AG04450 (cell line): ENCODE data around the gene CYB561D1. TPM values are rescaled to one million over a fixed set of nuclear protein-coding genes. Genes with fewer than 3 reads are reported as not detected.

ENCODE experiments used
- CTCF ChIA-PET: fragments of 300-600, 350-600 bp; formaldehyde crosslinking; extraction: SDS; loops from one replicate; lab custom pipeline; 2022; ENCODE audit warnings: antibody characterized with exemption, inconsistent platforms; lab: Charles Lee
- POLR2A ChIA-PET: fragments of 350-600 bp; formaldehyde crosslinking; extraction: SDS; loops from one replicate; lab custom pipeline; 2021; ENCODE audit warnings: antibody characterized with exemption, inconsistent platforms; lab: Yijun Ruan, JAX
- DNase-seq: peaks from one replicate; pipeline ENCODE4 v3.0.0-alpha.2; 2011; ENCODE audit warnings: low read depth, low spot score
- H3K27ac ChIP-seq: one replicate; pipeline ENCODE4 v1.5.1; 2012; ENCODE audit warnings: low read depth, low read length, control low read depth
- H3K27me3 ChIP-seq: one replicate; pipeline ENCODE4 v1.6.0; 2012; ENCODE audit warnings: low read length; ENCODE audit not compliant: control insufficient read depth, insufficient read depth
- H3K4me3 ChIP-seq: 2 replicates; pipeline ENCODE4 v1.5.1; 2011; ENCODE audit warnings: mild to moderate bottlenecking, low read depth, low read length, control low read depth
- H3K9me3 ChIP-seq: 2 replicates; pipeline ENCODE4 v1.5.1; 2012; ENCODE audit warnings: low read length; ENCODE audit not compliant: control insufficient read depth, insufficient read depth
- polyA plus RNA-seq: library from polyadenylated mRNA; depleted of rRNA; stranded (reverse); fragments of >200 nt; gene quantifications from 2 replicates; pipeline ENCODE4 v1.2.3, GENCODE V29; 2011
- TF ChIP-seq, protein P1 (sequence below): IDR thresholded peaks from 2 replicates; pipeline ENCODE4 v1.5.1; 2011; ENCODE audit warnings: low read depth, low read length, control low read depth, inconsistent platforms

Gene CYB561D1
- polyA plus RNA-seq, 1 experiment: 5.4 TPM

DNA sequence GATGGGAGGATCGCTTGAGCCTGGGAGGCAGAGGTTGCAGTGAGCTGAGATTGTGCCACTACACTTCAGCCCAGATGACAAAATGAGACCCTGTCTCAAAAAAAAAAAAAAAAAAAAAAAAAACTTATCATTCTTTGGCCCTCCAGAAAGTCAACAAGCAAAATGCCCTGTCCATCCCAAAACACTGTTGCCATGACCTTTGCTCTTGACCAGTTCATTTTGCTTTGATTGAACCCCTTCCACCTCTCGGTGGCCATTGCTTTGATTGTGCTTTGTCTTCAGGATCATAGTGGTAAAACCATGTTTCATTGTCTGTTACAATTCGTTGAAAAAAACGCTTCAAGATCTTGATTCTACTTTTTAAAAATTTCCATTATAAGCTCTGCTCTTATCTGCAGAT, 36.1 kb upstream of the CYB561D1 start:
- Histone ChIP-seq H3K27ac (no peak overlapping the region), H3K27me3 (peaks cover 21% of the 10 kb centered on the region), H3K4me3 (no peak overlapping the region), H3K9me3 (peaks cover 4% of the 10 kb centered on the region)
- TF ChIP-seq, protein P1, sequence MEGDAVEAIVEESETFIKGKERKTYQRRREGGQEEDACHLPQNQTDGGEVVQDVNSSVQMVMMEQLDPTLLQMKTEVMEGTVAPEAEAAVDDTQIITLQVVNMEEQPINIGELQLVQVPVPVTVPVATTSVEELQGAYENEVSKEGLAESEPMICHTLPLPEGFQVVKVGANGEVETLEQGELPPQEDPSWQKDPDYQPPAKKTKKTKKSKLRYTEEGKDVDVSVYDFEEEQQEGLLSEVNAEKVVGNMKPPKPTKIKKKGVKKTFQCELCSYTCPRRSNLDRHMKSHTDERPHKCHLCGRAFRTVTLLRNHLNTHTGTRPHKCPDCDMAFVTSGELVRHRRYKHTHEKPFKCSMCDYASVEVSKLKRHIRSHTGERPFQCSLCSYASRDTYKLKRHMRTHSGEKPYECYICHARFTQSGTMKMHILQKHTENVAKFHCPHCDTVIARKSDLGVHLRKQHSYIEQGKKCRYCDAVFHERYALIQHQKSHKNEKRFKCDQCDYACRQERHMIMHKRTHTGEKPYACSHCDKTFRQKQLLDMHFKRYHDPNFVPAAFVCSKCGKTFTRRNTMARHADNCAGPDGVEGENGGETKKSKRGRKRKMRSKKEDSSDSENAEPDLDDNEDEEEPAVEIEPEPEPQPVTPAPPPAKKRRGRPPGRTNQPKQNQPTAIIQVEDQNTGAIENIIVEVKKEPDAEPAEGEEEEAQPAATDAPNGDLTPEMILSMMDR: no peak
- no peak for DNase-seq
- ChIA-PET POLR2A (interaction anchor here (0.6 kb wide), 1 partner anchor 14 kb away, joined by 3 read pairs; no protein-coding TSS in a partner anchor), CTCF (no interaction called here)

DNA sequence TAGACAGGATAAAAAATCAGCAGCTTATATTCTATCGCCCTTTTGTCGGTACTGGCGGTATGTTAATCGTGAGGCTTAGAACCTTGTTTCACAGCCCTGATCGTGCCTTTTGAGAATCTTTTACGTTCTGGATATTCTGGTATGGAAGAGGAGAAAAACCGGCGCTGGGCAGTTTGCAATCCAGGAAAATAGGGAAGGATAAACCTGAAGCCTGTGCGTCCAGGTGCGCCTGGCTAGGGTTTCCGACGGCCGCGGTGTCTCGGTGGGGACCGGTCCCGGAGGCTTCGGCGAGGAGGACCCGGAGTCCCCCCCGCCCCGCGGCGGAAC, 27.8 kb upstream of the CYB561D1 start:
- DNase-seq: no peak
- H3K4me3 ChIP-seq: peak overlapping the region; percentile 55
- POLR2A ChIA-PET: interaction anchor here (0.6 kb wide), 1 partner anchor 54 kb away, joined by 7 read pairs; no protein-coding TSS in a partner anchor
- TF ChIP-seq, protein P1: no peak
- H3K9me3 ChIP-seq: no peaks in the 10 kb centered on the region; the same call in 1 of the 2 replicates
- CTCF ChIA-PET: no interaction called here
- peaks cover 71% of the 10 kb centered on the region for H3K27me3 ChIP-seq
- no peak overlapping the region for H3K27ac ChIP-seq

DNA sequence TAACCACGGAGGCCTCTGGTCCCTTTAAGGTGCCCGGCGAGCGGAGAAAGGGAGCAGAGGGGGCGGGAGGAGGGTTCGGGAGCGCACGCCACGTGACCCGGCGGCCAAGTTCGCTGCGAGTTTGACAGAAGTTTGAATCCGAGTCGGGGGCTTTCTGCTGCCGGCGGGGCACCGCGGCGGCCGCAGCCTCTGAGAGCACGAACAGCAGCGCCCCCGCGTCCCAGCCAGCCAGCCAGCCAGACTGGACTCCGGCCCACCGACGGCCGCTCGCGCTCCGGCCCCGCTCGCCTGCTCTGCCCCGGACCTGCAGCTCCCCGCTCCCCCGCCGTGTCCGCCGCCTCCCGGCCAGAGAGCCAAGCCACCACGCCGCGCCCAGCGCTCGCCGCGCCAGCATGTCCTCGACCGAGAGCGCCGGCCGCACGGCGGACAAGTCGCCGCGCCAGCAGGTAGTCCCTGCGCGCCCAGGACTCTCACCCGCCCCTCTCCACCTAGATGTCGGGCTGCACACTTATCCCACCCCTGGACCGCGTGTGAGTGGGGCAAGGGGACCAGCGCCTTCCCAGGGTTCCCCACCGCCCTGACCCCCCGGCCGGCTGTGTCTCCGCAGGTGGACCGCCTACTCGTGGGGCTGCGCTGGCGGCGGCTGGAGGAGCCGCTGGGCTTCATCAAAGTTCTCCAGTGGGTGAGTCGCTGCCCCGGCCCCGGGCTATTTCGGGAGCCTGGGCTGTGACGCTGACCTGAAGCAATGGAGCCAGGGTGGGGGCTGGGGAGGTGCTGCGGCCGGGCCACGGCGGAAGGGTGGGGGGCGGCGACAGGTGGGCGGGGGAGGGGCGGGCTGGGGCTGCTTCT, 27.2 kb upstream of the CYB561D1 start, which contains the start of gene SYPL2:
SYPL2 (plus strand) TSS at position 95 of the 849 bp plus-strand sequence; CDS start at position 393, 298 bp downstream.
- Histone ChIP-seq H3K4me3 (peak within 1 kb of the TSS; percentile 55), H3K27ac (no peak within 1 kb of the TSS), H3K9me3 (no peaks in the 10 kb centered on the region; the same call in 1 of the 2 replicates), H3K27me3 (peaks cover 68% of the 10 kb centered on the region)
- ChIA-PET CTCF (no interaction called here), POLR2A (no interaction called here)
- no peak for DNase-seq
- TF ChIP-seq, protein P1: no peak

DNA sequence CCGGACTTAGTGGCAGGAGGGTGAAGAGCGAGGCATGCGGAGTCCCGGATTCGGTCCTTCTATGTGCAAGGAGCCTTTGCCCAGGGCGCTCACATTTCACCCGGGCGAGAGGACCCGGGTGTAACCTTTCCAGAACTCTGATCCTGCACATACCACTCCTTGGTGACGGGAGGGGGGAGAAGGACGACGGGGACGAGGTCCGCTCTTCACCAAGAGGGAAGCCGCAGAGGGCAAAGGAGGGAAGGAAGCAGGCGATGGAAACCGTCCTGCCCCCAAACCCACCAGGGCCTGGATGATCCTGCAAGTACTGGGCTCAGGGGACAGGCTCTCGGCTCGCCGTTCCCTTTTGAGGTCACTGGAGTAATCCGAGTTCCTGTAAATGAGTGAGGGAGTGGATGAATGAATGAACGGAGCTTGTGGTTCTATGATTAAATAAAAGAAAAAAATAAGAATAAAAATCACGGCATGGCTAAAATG, 26.6 kb upstream of the CYB561D1 start:
- TF ChIP-seq, protein P1: no peak
- Histone ChIP-seq H3K27me3 (peaks cover 68% of the 10 kb centered on the region), H3K9me3 (no peaks in the 10 kb centered on the region; the same call in 1 of the 2 replicates), H3K4me3 (no peak overlapping the region), H3K27ac (no peak overlapping the region)
- POLR2A ChIA-PET: no interaction called here
- DNase-seq: no peak
- CTCF ChIA-PET: interaction anchor here (0.8 kb wide), 1 partner anchor 16 kb away, joined by 3 read pairs; the partner anchor contains the start of gene ATXN7L2

DNA sequence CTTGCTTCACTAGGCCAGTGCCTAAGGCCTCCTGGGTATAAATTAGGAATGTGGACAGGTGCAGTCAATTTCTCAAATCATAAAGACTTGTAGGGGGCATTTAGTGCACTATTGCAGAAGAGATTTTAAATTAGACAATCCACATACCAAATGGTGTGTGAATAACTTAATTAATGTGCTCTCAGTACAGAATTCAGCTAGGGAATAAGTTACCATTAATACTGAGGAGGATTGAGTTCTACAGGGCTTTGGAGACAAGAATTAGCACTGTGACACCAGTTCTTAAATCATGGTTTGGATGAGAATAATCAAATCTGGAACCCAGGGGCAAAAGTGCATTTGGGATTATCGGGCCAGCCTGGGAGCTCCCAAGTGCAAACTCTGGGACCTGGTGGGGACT, 25.8 kb upstream of the CYB561D1 start:
- Histone ChIP-seq H3K4me3 (no peak overlapping the region), H3K27ac (no peak overlapping the region), H3K27me3 (peaks cover 67% of the 10 kb centered on the region), H3K9me3 (no peaks in the 10 kb centered on the region; the same call in 1 of the 2 replicates)
- POLR2A ChIA-PET: no interaction called here
- CTCF ChIA-PET: interaction anchor here (0.8 to 1.9 kb wide), 2 partner anchors 15 to 26 kb away, joined by 3 to 4 read pairs; partner anchors contain the start of genes ATXN7L2 and CYB561D1
- TF ChIP-seq, protein P1: no peak
- DNase-seq: no peak
